ENCODE data around the gene UCKL1. TPM values are rescaled to one million over a fixed set of nuclear protein-coding genes. Genes with fewer than 3 reads are reported as not detected.
"Not testable (repeated sequence)": the region's sequence is repeated elsewhere in the genome, so short reads cannot be mapped to it uniquely, and the experiment has no call there.

The UCKL1 gene
- total RNA-seq, 1 donor from 2014 or later: 50.1 TPM

GRCh38 chr20:63962426-63963347 lies 6.5 kb upstream of the UCKL1 start:
- Histone ChIP-seq H3K27ac (no peak overlapping the region), H3K9me3 (no peaks in the 10 kb centered on the region), H3K27me3 (no peaks in the 10 kb centered on the region), H3K36me3 (peaks cover 0 to 56% of the 10 kb centered on the region in 2 donors), H3K4me1 (peaks cover 5% of the 10 kb centered on the region), H3K4me3 (no peak overlapping the region)
- intact Hi-C loops (cut with DNase I): no loop called here
- DNase-seq (ENCODE audit: extremely low spot score in 2 of 2): no peak
- no peak for TF ChIP-seq POLR2AphosphoS5 (IDR thresholded peaks at IDR 0.05; ENCODE audit: insufficient read depth in 1 of 2, low read depth in 1 of 2)
- no peak for TF ChIP-seq CTCF (IDR thresholded peaks at IDR 0.05)
- TF ChIP-seq POLR2A (IDR thresholded peaks at IDR 0.05): no peak

- Histone ChIP-seq H3K36me3 (peaks cover 0 to 48% of the 10 kb centered on the region in 2 donors), H3K9me3 (no peaks in the 10 kb centered on the region), H3K4me1 (peaks cover 13% of the 10 kb centered on the region), H3K4me3 (no peak overlapping the region), H3K27me3 (no peaks in the 10 kb centered on the region), H3K27ac (no peak overlapping the region)
- TF ChIP-seq POLR2AphosphoS5 (IDR thresholded peaks at IDR 0.05; ENCODE audit: insufficient read depth in 1 of 2, low read depth in 1 of 2) (no peak), POLR2A (IDR thresholded peaks at IDR 0.05) (no peak), CTCF (IDR thresholded peaks at IDR 0.05) (no peak)
- no peak for DNase-seq (ENCODE audit: extremely low spot score in 2 of 2)
- intact Hi-C loops (cut with DNase I): no loop called here
Observed at GRCh38 chr20:63961664-63962425, 5.6 kb upstream of the UCKL1 start.

GRCh38 chr20:63960654-63961621 lies 4.7 kb upstream of the UCKL1 start:
- Histone ChIP-seq H3K4me1 (peaks cover 16% of the 10 kb centered on the region), H3K36me3 (peaks cover 0 to 39% of the 10 kb centered on the region in 2 donors)
- intact Hi-C loops (cut with DNase I); H3K9me3 ChIP-seq; H3K27me3 ChIP-seq; H3K27ac ChIP-seq; DNase-seq (ENCODE audit: extremely low spot score in 2 of 2); H3K4me3 ChIP-seq: not testable (repeated sequence)

GRCh38 chr20:63959699-63960075 lies 3.5 kb upstream of the UCKL1 start:
- intact Hi-C loops (cut with DNase I): no loop called here
- no peak for DNase-seq (ENCODE audit: extremely low spot score in 2 of 2)
- Histone ChIP-seq H3K4me3 (no peak overlapping the region), H3K4me1 (peaks cover 27% of the 10 kb centered on the region), H3K27me3 (no peaks in the 10 kb centered on the region), H3K9me3 (no peaks in the 10 kb centered on the region), H3K36me3 (peaks cover 0 to 39% of the 10 kb centered on the region in 2 donors), H3K27ac (no peak overlapping the region)
- no peak for TF ChIP-seq POLR2A (IDR thresholded peaks at IDR 0.05)
- no peak for TF ChIP-seq CTCF (IDR thresholded peaks at IDR 0.05)
- no peak for TF ChIP-seq POLR2AphosphoS5 (IDR thresholded peaks at IDR 0.05; ENCODE audit: insufficient read depth in 1 of 2, low read depth in 1 of 2)
